COLO668 (cell line): ENCODE data around the gene TNRC18.
"Not testable (repeated sequence)": the region's sequence is repeated elsewhere in the genome, so short reads cannot be mapped to it uniquely, and the experiment has no call there.

ENCODE experiments used
- DNase-seq: peaks from one replicate; lab custom pipeline; 2025; ENCODE audit not compliant: unreplicated experiment; lab: John Stamatoyannopoulos, UW

The TNRC18 gene

GRCh38 chr7:5320802-5321396, 102.7 kb downstream of the TNRC18 start:
- DNase-seq: no peak

- DNase-seq: no peak
Observed at GRCh38 chr7:5320391-5320790, 103.2 kb downstream of the TNRC18 start.

GRCh38 chr7:5318613-5319012, 105.0 kb downstream of the TNRC18 start:
- not testable (repeated sequence) for DNase-seq

GRCh38 chr7:5315761-5316160, 107.9 kb downstream of the TNRC18 start:
- no peak for DNase-seq

- DNase-seq: no peak
Observed at GRCh38 chr7:5314864-5315263, 108.8 kb downstream of the TNRC18 start.

GRCh38 chr7:5313076-5313885, 110.4 kb downstream of the TNRC18 start:
- DNase-seq: not testable (repeated sequence)

- DNase-seq: not testable (repeated sequence)
Observed at GRCh38 chr7:5312276-5313070, 111.2 kb downstream of the TNRC18 start.

- DNase-seq: no peak
Observed at GRCh38 chr7:5310822-5311405, 112.7 kb downstream of the TNRC18 start.

GRCh38 chr7:5309146-5309545, 114.5 kb downstream of the TNRC18 start:
- DNase-seq: no peak

GRCh38 chr7:5307221-5308142, 116.2 kb downstream of the TNRC18 start:
- not testable (repeated sequence) for DNase-seq

GRCh38 chr7:5305050-5305449, 118.6 kb downstream of the TNRC18 start:
- DNase-seq: not testable (repeated sequence)

GRCh38 chr7:5303591-5304505, 119.8 kb downstream of the TNRC18 start:
- no peak for DNase-seq

- no peak for DNase-seq
Observed at GRCh38 chr7:5303061-5303460, 120.6 kb downstream of the TNRC18 start.

GRCh38 chr7:5302577-5302976, 121.1 kb downstream of the TNRC18 start:
- DNase-seq: no peak

GRCh38 chr7:5300366-5300765, 123.3 kb downstream of the TNRC18 start:
- DNase-seq: no peak

GRCh38 chr7:5296611-5297226, 126.9 kb downstream of the TNRC18 start:
- no peak for DNase-seq

- no peak for DNase-seq
Observed at GRCh38 chr7:5296015-5296610, 127.5 kb downstream of the TNRC18 start.
